Muscle of back (tissue), 11 donors: ENCODE measurements around the gene PRKG1. TPM values are rescaled to one million over a fixed set of nuclear protein-coding genes. Genes with fewer than 3 reads are reported as not detected.
"Not testable (repeated sequence)": the region's sequence is repeated elsewhere in the genome, so short reads cannot be mapped to it uniquely, and the experiment has no call there.

ENCODE experiments used
- DNase-seq, 3 donors: peaks; one replicate each; pipeline versions ENCODE4 v3.0.0 to v3.0.0-alpha.2; 2013
- polyA plus RNA-seq, 10 donors: library from polyadenylated mRNA; unstranded; fragments of 120-200 nt; gene quantifications; one replicate each; pipeline ENCODE4 v1.2.1, GENCODE V29; 2013; ENCODE audit not compliant: insufficient read length in 10 of 10

The PRKG1 gene
- polyA plus RNA-seq, 10 donors = 32.4 to 71.5 (median 45.2) TPM

DNA sequence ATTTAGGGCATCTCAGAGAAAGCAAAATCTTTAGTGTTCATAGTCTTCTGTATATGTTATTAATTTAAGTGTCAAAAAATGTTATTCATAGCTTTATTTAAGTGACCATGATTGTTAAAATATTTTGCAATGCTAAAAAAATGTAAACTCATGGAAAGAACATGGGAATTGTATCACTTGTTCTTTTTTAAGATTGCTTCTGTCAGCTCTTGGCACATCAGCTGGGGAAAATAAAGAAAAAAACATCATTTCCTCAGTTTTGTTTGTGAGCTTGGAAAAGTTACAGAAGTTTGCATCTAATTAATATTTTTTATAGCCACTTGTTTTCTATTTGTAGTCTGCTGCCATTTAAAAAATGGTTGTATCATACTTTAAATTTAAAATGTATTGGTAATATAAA lies 911.0 kb downstream of the PRKG1 start:
- peak in 1 of 3 donors; percentile 36 for DNase-seq

DNA sequence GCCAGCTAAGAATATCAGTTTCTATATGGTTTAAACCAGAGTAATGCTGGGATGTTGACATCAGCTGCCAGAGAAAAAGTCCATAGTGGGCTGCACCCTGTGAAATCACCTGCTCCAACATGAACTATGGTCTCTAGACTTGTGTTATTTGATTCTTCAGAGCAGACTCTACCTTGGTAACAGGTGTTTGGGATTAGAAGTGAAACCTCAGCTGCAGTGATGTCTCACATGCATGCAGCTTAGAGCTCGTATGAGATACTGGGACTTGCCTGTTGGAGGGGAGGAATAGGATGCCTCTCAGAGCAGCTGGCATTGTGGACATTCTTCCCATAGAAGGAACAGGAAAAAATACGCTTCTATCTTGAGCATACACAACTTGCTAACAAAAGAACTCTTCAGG lies 912.2 kb downstream of the PRKG1 start:
- peak; percentile 39 to 66 (median 47) for DNase-seq

DNA sequence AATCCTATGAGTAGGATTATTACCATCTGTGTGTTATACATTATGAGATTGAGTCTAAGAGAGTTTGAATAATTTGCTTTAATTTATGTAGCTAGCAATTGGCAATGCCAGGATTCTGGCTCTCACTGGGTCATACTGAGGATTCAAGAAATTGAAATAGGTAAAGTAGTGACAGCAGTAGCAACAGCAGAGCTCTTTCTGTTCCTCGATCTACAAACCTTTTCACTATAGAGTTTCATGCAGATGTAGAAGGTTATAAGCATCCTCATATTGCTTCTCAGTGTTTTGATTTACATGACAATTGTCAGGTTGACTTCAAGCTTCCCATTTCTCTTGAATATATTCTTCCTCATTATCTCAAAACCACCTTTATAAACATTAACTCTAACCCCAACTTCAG lies 919.2 kb downstream of the PRKG1 start:
- no peak for DNase-seq

- DNase-seq = peak in 1 of 3 donors; percentile 22
Observed at GRCh38 chr10:51999096-51999495, 924.8 kb downstream of the PRKG1 start.

- DNase-seq = peak; percentile 37 to 67 (median 41)
Observed at GRCh38 chr10:52004342-52004949, 930.2 kb downstream of the PRKG1 start.

GRCh38 chr10:52007091-52007490 lies 932.8 kb downstream of the PRKG1 start:
- DNase-seq = no peak

GRCh38 chr10:52011118-52011517 lies 936.8 kb downstream of the PRKG1 start:
- DNase-seq = peak in 1 of 3 donors; percentile 41

GRCh38 chr10:52019077-52019555 lies 944.8 kb downstream of the PRKG1 start:
- no peak for DNase-seq

DNA sequence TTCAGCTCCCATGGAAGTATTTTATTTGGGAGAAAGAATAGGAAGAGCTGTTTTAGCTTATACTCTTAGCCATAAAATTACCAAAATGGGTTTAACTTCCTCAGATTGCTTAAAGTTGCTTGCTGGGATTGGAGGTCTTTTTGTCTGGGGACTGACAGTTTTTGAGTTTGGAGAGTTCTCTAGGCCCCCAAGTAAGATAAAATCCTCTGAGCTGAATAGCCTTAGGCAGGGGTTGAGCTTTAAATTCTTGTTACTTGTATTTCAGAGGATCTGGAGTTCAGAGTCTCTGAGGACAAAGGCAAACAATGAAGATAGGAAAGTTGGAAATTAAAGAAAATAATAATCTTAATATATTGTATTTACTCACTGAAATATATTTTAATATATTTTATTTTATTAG lies 945.4 kb downstream of the PRKG1 start:
- no peak for DNase-seq

DNA sequence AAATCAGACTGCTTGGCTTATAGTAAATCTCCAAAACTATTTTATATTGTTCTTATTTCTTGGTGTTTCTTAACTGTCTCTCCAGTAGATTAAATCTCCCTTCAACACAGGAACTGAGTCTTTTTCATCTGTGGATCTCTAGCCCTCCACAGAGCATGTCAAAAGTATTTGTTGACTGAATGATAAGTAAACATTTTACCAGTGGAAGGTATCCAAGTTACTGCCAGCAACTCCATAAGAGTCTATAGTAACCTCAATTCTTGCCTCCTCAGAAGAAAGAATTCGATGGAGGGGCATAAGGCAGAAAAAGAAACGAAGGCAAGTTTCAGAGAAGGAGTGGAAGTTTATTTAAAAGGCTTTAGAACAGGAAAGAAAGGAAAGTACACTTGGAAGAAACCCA lies 945.9 kb downstream of the PRKG1 start:
- no peak for DNase-seq

GRCh38 chr10:52020702-52021101 lies 946.4 kb downstream of the PRKG1 start:
- no peak for DNase-seq

- peak in 2 of 3 donors; percentile 34 to 57 for DNase-seq
Observed at GRCh38 chr10:52027055-52027705, 952.9 kb downstream of the PRKG1 start.

DNA sequence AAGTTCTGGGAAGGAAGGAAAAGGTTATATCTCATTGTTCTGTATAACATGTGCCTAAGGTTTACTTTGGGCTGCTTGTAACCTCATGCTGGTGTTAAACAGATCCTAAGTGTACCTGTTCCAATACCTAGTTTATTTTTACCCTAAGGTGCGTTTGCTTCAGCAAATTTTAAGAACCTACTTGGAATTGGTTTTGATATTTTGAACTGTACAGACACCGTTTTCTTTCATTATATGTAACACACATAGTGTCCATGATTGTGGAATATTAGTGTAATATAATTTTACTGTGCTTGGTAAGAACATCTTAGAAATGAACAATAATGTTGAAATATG lies 954.2 kb downstream of the PRKG1 start:
- DNase-seq = no peak

- DNase-seq = no peak
Observed at GRCh38 chr10:52029628-52030027, 955.3 kb downstream of the PRKG1 start.

GRCh38 chr10:52030051-52030790 lies 955.9 kb downstream of the PRKG1 start:
- no peak for DNase-seq

DNA sequence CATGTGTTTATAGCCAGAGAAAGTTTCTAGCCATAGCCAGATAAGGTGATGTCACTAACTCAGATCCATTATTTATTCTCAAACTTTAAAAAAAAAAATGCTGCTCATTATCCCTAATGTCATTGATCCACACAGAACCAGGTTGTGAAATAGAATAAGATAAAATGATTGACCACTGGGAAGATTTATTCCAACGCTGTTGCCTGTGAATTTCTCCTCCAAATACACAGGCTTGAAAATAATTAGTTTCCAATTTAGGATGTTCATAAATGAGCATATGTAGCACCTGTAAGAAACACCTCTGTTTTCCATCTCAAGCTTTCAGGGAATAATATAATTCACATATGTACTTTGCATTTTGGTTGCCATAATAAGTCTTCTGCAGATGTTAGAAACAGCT lies 956.7 kb downstream of the PRKG1 start:
- DNase-seq = no peak

DNA sequence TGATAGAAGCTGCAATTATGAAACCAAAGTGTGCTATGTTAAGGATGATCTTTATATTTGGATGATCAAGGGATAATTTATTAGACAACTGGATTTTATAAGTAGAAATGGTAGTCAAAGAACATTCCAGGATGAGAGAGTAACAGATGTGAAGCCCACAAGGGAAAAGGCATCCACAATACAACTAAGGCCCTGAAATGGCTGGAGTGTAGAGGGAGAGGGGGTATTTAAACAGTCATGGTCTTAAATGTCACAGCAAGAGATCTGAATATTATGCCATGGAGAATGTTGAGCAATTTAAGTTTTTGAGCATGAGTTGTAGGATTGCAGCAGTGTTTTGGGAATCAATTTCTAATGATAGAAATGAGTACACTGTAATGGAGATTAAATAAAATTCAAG lies 957.5 kb downstream of the PRKG1 start:
- DNase-seq = no peak

DNA sequence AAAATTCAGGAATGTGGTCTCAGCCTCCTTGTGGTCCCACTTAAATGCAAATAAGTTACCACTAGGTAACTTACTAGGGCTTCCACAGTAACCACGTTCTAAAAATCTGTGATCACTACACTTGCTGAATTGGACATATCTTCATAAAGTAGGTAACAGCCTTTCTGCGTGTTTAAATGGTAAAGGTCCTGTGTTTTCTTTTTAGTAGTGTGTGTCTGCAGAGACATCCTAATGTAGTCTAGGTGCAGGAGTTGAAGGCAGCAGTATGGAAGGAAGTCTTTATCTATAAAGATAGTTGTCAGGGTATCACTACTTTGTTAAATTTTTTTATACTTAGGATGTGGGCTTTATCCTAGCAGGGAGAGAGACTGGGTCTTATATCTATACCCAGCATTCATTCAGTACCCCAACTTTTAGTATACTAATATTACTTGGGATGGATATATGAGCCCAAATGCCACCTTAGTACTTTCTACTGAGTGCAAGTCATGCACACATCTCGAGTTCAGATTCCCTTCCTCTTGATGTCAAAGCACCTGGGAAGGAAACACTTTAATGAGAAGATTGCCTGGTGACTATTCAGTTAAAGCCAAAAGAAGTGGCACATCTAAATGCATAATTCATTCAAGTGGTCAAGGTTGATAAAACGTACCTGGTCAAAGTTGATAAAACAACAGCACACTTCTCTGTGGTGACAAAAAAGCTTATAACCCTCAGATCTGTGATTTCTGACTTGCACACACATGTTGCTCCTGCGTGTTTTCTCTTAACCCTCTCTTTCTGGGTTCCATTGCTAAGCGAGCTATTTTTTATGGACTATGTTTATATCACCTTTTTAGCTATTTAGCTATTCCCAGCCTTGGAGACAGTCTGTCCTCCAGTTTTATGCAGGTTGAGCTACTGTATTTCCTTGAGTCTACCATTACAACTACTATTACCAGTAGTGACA lies 958.7 kb downstream of the PRKG1 start:
- no peak for DNase-seq

DNA sequence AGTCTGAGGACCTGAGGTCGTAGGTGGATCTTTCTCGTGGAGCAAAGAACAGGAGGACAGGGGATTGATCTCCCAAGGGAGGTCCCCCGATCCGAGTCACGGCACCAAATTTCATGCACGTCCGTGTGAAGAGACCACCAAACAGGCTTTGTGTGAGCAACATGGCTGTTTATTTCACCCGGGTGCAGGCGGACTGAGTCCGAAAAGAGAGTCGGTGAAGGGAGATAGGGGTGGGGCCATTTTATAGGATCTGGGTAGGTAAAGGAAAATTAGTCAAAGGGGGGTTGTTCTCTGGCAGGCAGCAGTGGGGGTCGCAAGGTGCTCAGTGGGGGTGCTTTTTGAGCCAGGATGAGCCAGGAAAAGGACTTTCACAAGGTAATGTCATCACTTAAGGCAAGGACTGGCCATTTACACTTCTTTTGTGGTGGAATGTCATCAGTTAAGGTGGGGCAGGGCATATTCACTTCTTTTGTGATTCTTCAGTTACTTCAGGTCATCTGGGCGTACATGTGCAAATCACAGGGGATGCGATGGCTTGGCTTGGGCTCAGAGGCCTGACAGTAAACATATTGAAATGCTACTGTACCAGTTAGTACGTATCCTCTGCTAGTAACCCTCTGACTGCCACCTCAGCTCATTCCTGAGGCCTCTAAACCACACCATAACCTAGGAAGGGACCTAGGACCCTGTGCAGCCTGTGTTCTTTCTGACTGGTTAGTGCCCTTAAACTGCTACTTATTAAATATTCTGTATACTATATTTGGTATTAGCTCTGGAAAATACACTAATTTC lies 964.9 kb downstream of the PRKG1 start:
- not testable (repeated sequence) for DNase-seq

GRCh38 chr10:52040486-52040885 lies 966.2 kb downstream of the PRKG1 start:
- no peak for DNase-seq

GRCh38 chr10:52043811-52044210 lies 969.5 kb downstream of the PRKG1 start:
- no peak for DNase-seq
